ENCODE results near the gene CREG1.

- TF ChIP-seq, protein P1, sequence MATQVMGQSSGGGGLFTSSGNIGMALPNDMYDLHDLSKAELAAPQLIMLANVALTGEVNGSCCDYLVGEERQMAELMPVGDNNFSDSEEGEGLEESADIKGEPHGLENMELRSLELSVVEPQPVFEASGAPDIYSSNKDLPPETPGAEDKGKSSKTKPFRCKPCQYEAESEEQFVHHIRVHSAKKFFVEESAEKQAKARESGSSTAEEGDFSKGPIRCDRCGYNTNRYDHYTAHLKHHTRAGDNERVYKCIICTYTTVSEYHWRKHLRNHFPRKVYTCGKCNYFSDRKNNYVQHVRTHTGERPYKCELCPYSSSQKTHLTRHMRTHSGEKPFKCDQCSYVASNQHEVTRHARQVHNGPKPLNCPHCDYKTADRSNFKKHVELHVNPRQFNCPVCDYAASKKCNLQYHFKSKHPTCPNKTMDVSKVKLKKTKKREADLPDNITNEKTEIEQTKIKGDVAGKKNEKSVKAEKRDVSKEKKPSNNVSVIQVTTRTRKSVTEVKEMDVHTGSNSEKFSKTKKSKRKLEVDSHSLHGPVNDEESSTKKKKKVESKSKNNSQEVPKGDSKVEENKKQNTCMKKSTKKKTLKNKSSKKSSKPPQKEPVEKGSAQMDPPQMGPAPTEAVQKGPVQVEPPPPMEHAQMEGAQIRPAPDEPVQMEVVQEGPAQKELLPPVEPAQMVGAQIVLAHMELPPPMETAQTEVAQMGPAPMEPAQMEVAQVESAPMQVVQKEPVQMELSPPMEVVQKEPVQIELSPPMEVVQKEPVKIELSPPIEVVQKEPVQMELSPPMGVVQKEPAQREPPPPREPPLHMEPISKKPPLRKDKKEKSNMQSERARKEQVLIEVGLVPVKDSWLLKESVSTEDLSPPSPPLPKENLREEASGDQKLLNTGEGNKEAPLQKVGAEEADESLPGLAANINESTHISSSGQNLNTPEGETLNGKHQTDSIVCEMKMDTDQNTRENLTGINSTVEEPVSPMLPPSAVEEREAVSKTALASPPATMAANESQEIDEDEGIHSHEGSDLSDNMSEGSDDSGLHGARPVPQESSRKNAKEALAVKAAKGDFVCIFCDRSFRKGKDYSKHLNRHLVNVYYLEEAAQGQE (IDR thresholded peaks at IDR 0.05; ENCODE audit: insufficient replicate concordance, low read depth) = no peak
- TF ChIP-seq, protein P2, sequence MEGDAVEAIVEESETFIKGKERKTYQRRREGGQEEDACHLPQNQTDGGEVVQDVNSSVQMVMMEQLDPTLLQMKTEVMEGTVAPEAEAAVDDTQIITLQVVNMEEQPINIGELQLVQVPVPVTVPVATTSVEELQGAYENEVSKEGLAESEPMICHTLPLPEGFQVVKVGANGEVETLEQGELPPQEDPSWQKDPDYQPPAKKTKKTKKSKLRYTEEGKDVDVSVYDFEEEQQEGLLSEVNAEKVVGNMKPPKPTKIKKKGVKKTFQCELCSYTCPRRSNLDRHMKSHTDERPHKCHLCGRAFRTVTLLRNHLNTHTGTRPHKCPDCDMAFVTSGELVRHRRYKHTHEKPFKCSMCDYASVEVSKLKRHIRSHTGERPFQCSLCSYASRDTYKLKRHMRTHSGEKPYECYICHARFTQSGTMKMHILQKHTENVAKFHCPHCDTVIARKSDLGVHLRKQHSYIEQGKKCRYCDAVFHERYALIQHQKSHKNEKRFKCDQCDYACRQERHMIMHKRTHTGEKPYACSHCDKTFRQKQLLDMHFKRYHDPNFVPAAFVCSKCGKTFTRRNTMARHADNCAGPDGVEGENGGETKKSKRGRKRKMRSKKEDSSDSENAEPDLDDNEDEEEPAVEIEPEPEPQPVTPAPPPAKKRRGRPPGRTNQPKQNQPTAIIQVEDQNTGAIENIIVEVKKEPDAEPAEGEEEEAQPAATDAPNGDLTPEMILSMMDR (IDR thresholded peaks at IDR 0.05; ENCODE audit: insufficient read depth, low read length) = no peak
These were observed 34.3 kb upstream of the CREG1 start for GRCh38 chr1:167587872-167588271.
